Spleen (tissue), 11 donors: ENCODE data around the gene CABS1. TPM values are rescaled to one million over a fixed set of nuclear protein-coding genes. Genes with fewer than 3 reads are reported as not detected.

ENCODE experiments used
- DNase-seq: peaks from one replicate; pipeline ENCODE4 v3.0.0-alpha.2; 2020
- H3K27ac ChIP-seq, 8 donors: fragments of 200-600 bp; sonication (generic) in 7 of 8; 1 replicate in 4 of 8; 2 replicates in 4 of 8; pipeline versions ENCODE4 v1.5.0 to v1.8.0; 2016 to 2021; ENCODE audit warnings: inconsistent platforms in 4 of 8, mild to moderate bottlenecking in 4 of 8, moderate library complexity in 1 of 8
- H3K27me3 ChIP-seq, 7 donors: fragments of 200-600 bp; sonication (generic) in 6 of 7; replicated peaks in 1 of 7; 1 replicate in 4 of 7; 2 replicates in 3 of 7; pipeline versions ENCODE4 v1.5.0 to v1.8.0; 2016 to 2021; ENCODE audit warnings: inconsistent platforms in 3 of 7, mild to moderate bottlenecking in 1 of 7
- H3K36me3 ChIP-seq, 6 donors: fragments of 200-600 bp; sonication (generic) in 5 of 6; 1 replicate in 4 of 6; 2 replicates in 2 of 6; pipeline versions ENCODE4 v1.5.0 to v1.8.0; 2016 to 2021; ENCODE audit warnings: inconsistent platforms in 2 of 6
- H3K4me1 ChIP-seq, 6 donors: fragments of 200-600 bp; sonication (generic) in 5 of 6; 1 replicate in 3 of 6; 2 replicates in 3 of 6; pipeline versions ENCODE4 v1.5.0 to v1.8.0; 2016 to 2021; ENCODE audit warnings: inconsistent platforms in 3 of 6
- H3K4me3 ChIP-seq, 8 donors: fragments of 200-600 bp; sonication (generic) in 7 of 8; 1 replicate in 4 of 8; 2 replicates in 4 of 8; pipeline versions ENCODE4 v1.5.0 to v1.8.0; 2016 to 2021; ENCODE audit warnings: inconsistent platforms in 4 of 8, mild to moderate bottlenecking in 4 of 8, moderate library complexity in 2 of 8
- H3K9me3 ChIP-seq, 8 donors: fragments of 200-600 bp; sonication (generic) in 7 of 8; 1 replicate in 4 of 8; 2 replicates in 4 of 8; pipeline versions ENCODE4 v1.5.0 to v1.8.0; 2016 to 2021; ENCODE audit warnings: inconsistent platforms in 4 of 8
- CTCF ChIP-seq, 11 experiments: fragments of 200-600 bp in 7 of 11; fragments of 450-650 bp in 4 of 11; sonication (generic) in 4 of 11; IDR thresholded peaks in 8 of 11; conservative IDR thresholded peaks in 3 of 11; 1 replicate in 7 of 11; 2 replicates in 4 of 11; pipeline versions ENCODE4 v1.4.0 to v1.8.0; 2016 to 2021; ENCODE audit warnings: antibody characterized with exemption in 11 of 11, inconsistent platforms in 4 of 11, mild to moderate bottlenecking in 1 of 11
- POLR2A ChIP-seq, 3 donors: fragments of 450-650 bp; IDR thresholded peaks; one replicate each; pipeline ENCODE4 v1.5.1; 2017; ENCODE audit warnings: antibody characterized with exemption in 3 of 3, mild to moderate bottlenecking in 1 of 3
- POLR2AphosphoS5 ChIP-seq, 3 donors: sonication (generic); formaldehyde crosslinking; IDR thresholded peaks; one replicate each; pipeline ENCODE4 v1.5.1; 2017; ENCODE audit warnings: antibody characterized with exemption in 3 of 3
- WGBS, 5 donors: extraction: QIAGEN DNeasy Blood & Tissue Kit in 3 of 5; methylation state at CpG; one replicate each; pipeline versions ENCODE4 v1.1.5 to v1.1.7; 2013 to 2018; 5-methylcytosine and 5-hydroxymethylcytosine counted together
- intact Hi-C: fragments of 100-400 bp; cut with DNase I; formaldehyde crosslinking; loops from one replicate; pipeline ENCODE4 v1.15.0; 2023; ENCODE audit warnings: low total_unique reads
- polyA plus RNA-seq, 3 donors: library from polyadenylated mRNA; stranded (reverse); fragments of 200-250 nt; gene quantifications; one replicate each; pipeline ENCODE4 v1.2.1, GENCODE V29; 2013
- total RNA-seq, 7 donors: library from RNA; depleted of rRNA in 3 of 7; stranded (reverse); fragments of >200 nt in 3 of 7; fragmentation: NEBNext Ultra II Directional in 4 of 7; extraction: Animal tissue kit (Norgen Biotek cat#: 25700) in 4 of 7; gene quantifications; one replicate each; pipeline versions ENCODE4 v1.1.0 to v1.2.1, GENCODE V29; 2016 to 2021
- donor health status: healthy with polysubstance abuse.
- donor health status: DM: no; HTN: no; CAD: no; lungs with moderate emphysema.
- donor health status: DM: no; HTN: no; CAD: no.
- donor health status: Bipolar disorder and iron deficiency.
- donor health status: healthy.
- donor health status: DM: no; HTN: no; CAD: no.
- donor health status: DM: yes; HTN: yes; CAD: no.

CABS1 gene
- total and polyA plus RNA-seq, 10 donors = not detected

GRCh38 chr4:70306076-70306475 is 28.7 kb upstream of the CABS1 start:
- 55 to 71% (median 64%) methylated on average over 2 of the region's 2 CpGs for WGBS, 5 donors
- no peaks in the 10 kb centered on the region for H3K36me3 ChIP-seq
- DNase-seq = no peak
- no peak overlapping the region for H3K4me3 ChIP-seq
- H3K27me3 ChIP-seq = no peaks in the 10 kb centered on the region
- H3K4me1 ChIP-seq = no peaks in the 10 kb centered on the region
- TF ChIP-seq POLR2AphosphoS5 (IDR thresholded peaks at IDR 0.05) (no peak), CTCF (IDR thresholded peaks at IDR 0.05 in 8 of 11, conservative IDR thresholded peaks at IDR 0.05 in 3 of 11) (no peak), POLR2A (IDR thresholded peaks at IDR 0.05) (no peak)
- intact Hi-C loops = no loop called here
- H3K27ac ChIP-seq = no peak overlapping the region
- peaks cover 0 to 3% (median 0%) of the 10 kb centered on the region in 8 donors for H3K9me3 ChIP-seq

- no peaks in the 10 kb centered on the region for H3K27me3 ChIP-seq
- H3K27ac ChIP-seq = no peak overlapping the region
- no peaks in the 10 kb centered on the region for H3K4me1 ChIP-seq
- peaks cover 0 to 3% (median 0%) of the 10 kb centered on the region in 8 donors for H3K9me3 ChIP-seq
- H3K4me3 ChIP-seq = no peak overlapping the region
- intact Hi-C loops = no loop called here
- TF ChIP-seq CTCF (IDR thresholded peaks at IDR 0.05 in 8 of 11, conservative IDR thresholded peaks at IDR 0.05 in 3 of 11) (no peak), POLR2AphosphoS5 (IDR thresholded peaks at IDR 0.05) (no peak), POLR2A (IDR thresholded peaks at IDR 0.05) (no peak)
- no peaks in the 10 kb centered on the region for H3K36me3 ChIP-seq
- DNase-seq = no peak
These were observed 21.0 kb upstream of the CABS1 start for GRCh38 chr4:70313736-70314135.

- H3K4me3 ChIP-seq = no peak overlapping the region
- 0 to 61% (median 50%) methylated on average over 1 of the region's 1 CpG for WGBS, 5 donors
- TF ChIP-seq CTCF (IDR thresholded peaks at IDR 0.05 in 8 of 11, conservative IDR thresholded peaks at IDR 0.05 in 3 of 11) = no peak
- TF ChIP-seq POLR2AphosphoS5 (IDR thresholded peaks at IDR 0.05) = no peak
- no peak for TF ChIP-seq POLR2A (IDR thresholded peaks at IDR 0.05)
- H3K27ac ChIP-seq = no peak overlapping the region
- no peaks in the 10 kb centered on the region for H3K4me1 ChIP-seq
- DNase-seq = no peak
- H3K27me3 ChIP-seq = no peaks in the 10 kb centered on the region
- intact Hi-C loops = no loop called here
- no peaks in the 10 kb centered on the region for H3K9me3 ChIP-seq
- no peaks in the 10 kb centered on the region for H3K36me3 ChIP-seq
These were observed 18.9 kb upstream of the CABS1 start for GRCh38 chr4:70315928-70316327.

- 71 to 87% (median 79%) methylated on average over 2 of the region's 2 CpGs for WGBS, 5 donors
These were observed 8.7 kb upstream of the CABS1 start for GRCh38 chr4:70326052-70326451.

More at GRCh38 chr4:70326052-70326451, 8.7 kb upstream of the CABS1 start:
- H3K27ac ChIP-seq = no peak overlapping the region
- TF ChIP-seq POLR2A (IDR thresholded peaks at IDR 0.05) = no peak
- TF ChIP-seq CTCF (IDR thresholded peaks at IDR 0.05 in 8 of 11, conservative IDR thresholded peaks at IDR 0.05 in 3 of 11) = no peak
- TF ChIP-seq POLR2AphosphoS5 (IDR thresholded peaks at IDR 0.05) = no peak
- no peak for DNase-seq
- no peaks in the 10 kb centered on the region for H3K9me3 ChIP-seq
- H3K36me3 ChIP-seq = no peaks in the 10 kb centered on the region
- H3K4me1 ChIP-seq = no peaks in the 10 kb centered on the region
- intact Hi-C loops = no loop called here
- no peaks in the 10 kb centered on the region for H3K27me3 ChIP-seq
- no peak overlapping the region for H3K4me3 ChIP-seq
